Peyer's patch (tissue), 4 donors: ENCODE measurements around the gene B9D1.

Experiments used
- CTCF ChIP-seq, 6 experiments: fragments of 450-650 bp in 4 of 6; fragments of 200-600 bp in 2 of 6; sonication (generic) in 1 of 6; IDR thresholded peaks; one replicate each; pipeline ENCODE4 v1.5.1; 2017 to 2019; ENCODE audit warnings: antibody characterized with exemption in 6 of 6, mild to moderate bottlenecking in 3 of 6, moderate library complexity in 1 of 6
- POLR2A ChIP-seq, 2 donors: fragments of 450-650 bp; IDR thresholded peaks; one replicate each; pipeline ENCODE4 v1.5.1; 2017; ENCODE audit warnings: antibody characterized with exemption in 2 of 2, mild to moderate bottlenecking in 2 of 2, moderate library complexity in 2 of 2

DNA sequence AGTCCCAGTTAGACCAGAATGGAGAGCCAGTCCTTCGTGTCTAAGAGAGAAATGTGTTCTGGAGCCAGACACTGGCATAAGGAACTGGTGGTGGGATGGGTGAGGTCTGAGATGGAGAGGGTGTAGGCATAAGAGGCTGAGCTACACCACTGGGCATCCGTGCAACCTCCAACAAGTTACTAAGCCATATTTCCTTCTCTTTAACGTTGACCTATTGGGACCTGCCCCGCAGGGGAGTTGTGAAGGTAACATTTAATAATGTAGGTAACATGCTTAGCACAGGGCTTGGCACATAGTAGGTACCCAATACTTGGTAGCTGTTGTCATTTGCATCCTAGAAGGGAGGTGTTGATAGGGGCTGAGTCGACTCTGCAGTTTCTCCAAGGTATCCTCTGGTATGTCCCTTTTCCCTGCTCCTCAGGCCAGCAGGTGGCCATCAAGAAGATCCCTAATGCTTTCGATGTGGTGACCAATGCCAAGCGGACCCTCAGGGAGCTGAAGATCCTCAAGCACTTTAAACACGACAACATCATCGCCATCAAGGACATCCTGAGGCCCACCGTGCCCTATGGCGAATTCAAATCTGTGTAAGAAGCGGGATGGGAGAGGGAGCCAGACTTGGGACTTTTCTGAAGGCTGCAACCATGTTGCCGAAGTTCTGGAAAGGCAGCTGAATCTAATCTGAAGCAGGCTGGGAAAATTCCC is 17.0 kb upstream of the B9D1 start:
- TF ChIP-seq CTCF (IDR thresholded peaks at IDR 0.05) = no peak
- no peak for TF ChIP-seq POLR2A (IDR thresholded peaks at IDR 0.05)
